Measurements from ENCODE around the gene MTHFD2. TPM values are rescaled to one million over a fixed set of nuclear protein-coding genes. Genes with fewer than 3 reads are reported as not detected.

The MTHFD2 gene
- polyA plus RNA-seq, 1 experiment = 282 TPM

DNA sequence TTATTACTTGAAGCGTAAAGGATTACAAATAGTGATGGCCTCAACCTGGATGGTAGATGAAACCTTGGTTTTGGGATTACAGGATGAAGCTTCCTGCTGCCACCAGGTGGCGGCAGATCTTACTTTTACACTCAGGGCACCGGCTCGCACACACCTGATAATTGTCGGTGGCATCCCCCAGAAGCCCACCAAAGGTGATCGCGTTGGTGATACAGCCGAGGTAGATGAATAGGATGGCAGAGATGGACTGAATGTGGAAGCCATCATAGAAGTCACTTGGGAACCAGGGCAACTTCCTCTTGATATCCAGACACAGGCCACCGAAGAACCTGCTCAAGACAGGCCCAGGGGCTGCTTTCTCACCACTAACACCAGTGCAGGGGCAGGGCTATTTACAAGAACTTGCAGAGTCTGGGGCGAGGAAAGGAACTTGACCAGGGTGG is 51.8 kb downstream of the MTHFD2 start:
- POLR2A ChIA-PET = no interaction called here
- DNase-seq (ENCODE audit: low read depth) = no peak
- Histone ChIP-seq H3K27me3 (ENCODE audit: control insufficient read depth, insufficient read depth, low read length) (peaks cover 7% of the 10 kb centered on the region; the same call in 1 of the 2 replicates), H3K36me3 (ENCODE audit: control insufficient read depth, insufficient read depth, low read length) (no peaks in the 10 kb centered on the region), H3K4me3 (ENCODE audit: low read depth, low read length) (no peak overlapping the region)
- CTCF ChIA-PET = interaction anchor here (0.6 to 4.9 kb wide), 22 partner anchors 10 to 428 kb away, joined by 3 to 46 read pairs (median 5); no protein-coding TSS in a partner anchor
- TF ChIP-seq CTCF (IDR thresholded peaks at IDR 0.05; ENCODE audit: insufficient read depth, low read depth, low read length) = peak; percentile 81

- POLR2A ChIA-PET = no interaction called here
- no peak for TF ChIP-seq CTCF (IDR thresholded peaks at IDR 0.05; ENCODE audit: insufficient read depth, low read depth, low read length)
Measured at GRCh38 chr2:74252036-74252435, 53.6 kb downstream of the MTHFD2 start.

DNA sequence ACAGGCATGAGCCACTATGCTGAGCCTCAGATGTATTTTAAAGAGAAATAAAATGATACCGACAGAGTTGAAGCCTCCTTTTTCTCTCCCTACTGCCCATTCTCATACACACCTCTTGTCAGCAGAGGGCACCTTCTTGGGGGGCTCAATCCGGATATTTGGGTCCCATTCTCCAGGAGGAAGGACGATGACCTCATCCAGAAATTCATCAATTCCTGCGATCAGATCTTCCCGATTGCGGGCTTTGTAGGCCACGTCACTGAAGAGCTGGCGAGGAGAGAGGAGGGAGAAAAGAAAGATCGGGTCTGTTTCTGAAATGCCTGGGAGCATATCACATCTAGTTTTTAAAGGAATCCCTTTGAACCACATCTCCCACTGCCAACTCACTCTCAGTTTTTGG is 54.4 kb downstream of the MTHFD2 start:
- no peak for DNase-seq (ENCODE audit: low read depth)
- Histone ChIP-seq H3K36me3 (ENCODE audit: control insufficient read depth, insufficient read depth, low read length) (no peaks in the 10 kb centered on the region), H3K4me3 (ENCODE audit: low read depth, low read length) (no peak overlapping the region), H3K27me3 (ENCODE audit: control insufficient read depth, insufficient read depth, low read length) (peaks cover 5% of the 10 kb centered on the region)
- no peak for TF ChIP-seq CTCF (IDR thresholded peaks at IDR 0.05; ENCODE audit: insufficient read depth, low read depth, low read length)
- CTCF ChIA-PET = no interaction called here
- POLR2A ChIA-PET = no interaction called here

More at GRCh38 chr2:74252036-74252435, 53.6 kb downstream of the MTHFD2 start:
- DNase-seq (ENCODE audit: low read depth) = no peak
- Histone ChIP-seq H3K4me3 (ENCODE audit: low read depth, low read length) (no peak overlapping the region), H3K36me3 (ENCODE audit: control insufficient read depth, insufficient read depth, low read length) (no peaks in the 10 kb centered on the region), H3K27me3 (ENCODE audit: control insufficient read depth, insufficient read depth, low read length) (peaks cover 5% of the 10 kb centered on the region)
- CTCF ChIA-PET = interaction anchor here (4.9 kb wide), 1 partner anchor 8 kb away, joined by 46 read pairs; no protein-coding TSS in a partner anchor

- Histone ChIP-seq H3K36me3 (ENCODE audit: control insufficient read depth, insufficient read depth, low read length) (no peaks in the 10 kb centered on the region), H3K4me3 (ENCODE audit: low read depth, low read length) (no peak overlapping the region), H3K27me3 (ENCODE audit: control insufficient read depth, insufficient read depth, low read length) (peaks cover 6% of the 10 kb centered on the region)
- ChIA-PET CTCF (interaction anchor here (0.6 kb wide), 2 partner anchors 150 to 410 kb away, joined by 4 to 5 read pairs; no protein-coding TSS in a partner anchor), POLR2A (no interaction called here)
- TF ChIP-seq CTCF (IDR thresholded peaks at IDR 0.05; ENCODE audit: insufficient read depth, low read depth, low read length) = no peak
- DNase-seq (ENCODE audit: low read depth) = no peak
Measured at GRCh38 chr2:74253306-74253970, 55.0 kb downstream of the MTHFD2 start.

DNA sequence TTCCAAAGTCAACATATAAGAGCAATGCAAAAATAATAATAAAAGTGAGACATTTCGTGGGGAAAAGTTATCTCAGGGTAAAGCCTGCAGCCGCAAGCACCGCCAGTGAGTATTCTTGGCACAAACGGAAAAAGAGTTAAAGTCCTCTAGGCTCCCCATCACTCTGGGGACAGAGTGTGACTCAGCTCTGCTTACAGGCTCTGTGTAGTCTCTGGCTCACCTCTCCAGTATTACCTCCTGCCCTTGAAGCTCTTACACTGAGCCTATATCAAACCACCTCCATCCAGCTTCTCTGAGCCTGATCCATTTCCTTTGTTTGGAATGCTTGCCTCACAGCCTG is 55.5 kb downstream of the MTHFD2 start:
- no peak for TF ChIP-seq CTCF (IDR thresholded peaks at IDR 0.05; ENCODE audit: insufficient read depth, low read depth, low read length)
- POLR2A ChIA-PET = no interaction called here
- DNase-seq (ENCODE audit: low read depth) = no peak
- Histone ChIP-seq H3K27me3 (ENCODE audit: control insufficient read depth, insufficient read depth, low read length) (peaks cover 8% of the 10 kb centered on the region), H3K36me3 (ENCODE audit: control insufficient read depth, insufficient read depth, low read length) (no peaks in the 10 kb centered on the region), H3K4me3 (ENCODE audit: low read depth, low read length) (no peak overlapping the region)
- CTCF ChIA-PET = interaction anchor here (0.6 kb wide), 2 partner anchors 149 to 410 kb away, joined by 4 to 5 read pairs; no protein-coding TSS in a partner anchor

Measured in BJ (cell line).